GM12874 (cell line): Measurements from ENCODE around the gene FAM193A.

Source experiments
- CTCF ChIP-seq: IDR thresholded peaks from 2 replicates; pipeline ENCODE4 v1.5.1; 2011; ENCODE audit warnings: low read depth, mild to moderate bottlenecking, control low read depth, low read length, moderate library complexity; ENCODE audit not compliant: insufficient read depth

Gene FAM193A

GRCh38 chr4:2624782-2625530 is 88.5 kb downstream of the FAM193A start:
- TF ChIP-seq CTCF, result no peak

DNA sequence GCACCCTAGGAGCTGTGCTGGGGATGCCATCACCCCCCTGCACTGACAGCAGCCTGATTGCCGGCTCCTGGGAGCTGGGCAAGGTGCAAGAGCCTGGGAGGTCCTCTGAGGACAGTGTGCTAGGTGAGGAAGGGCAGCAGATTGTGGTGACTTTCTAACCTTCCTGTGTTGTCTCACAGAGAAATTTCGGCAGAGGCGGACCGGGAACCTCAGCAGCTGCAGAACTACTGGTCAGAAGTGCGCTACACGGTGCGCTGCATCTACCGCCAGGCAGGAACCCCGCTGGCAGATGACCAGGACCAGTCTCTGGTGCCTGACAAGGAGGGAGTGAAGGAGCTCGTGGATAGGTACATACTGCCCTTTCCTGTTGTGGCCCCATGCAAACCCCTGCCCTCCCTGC is 89.8 kb downstream of the FAM193A start:
- no peak for TF ChIP-seq CTCF

GRCh38 chr4:2630556-2631273 is 94.3 kb downstream of the FAM193A start:
- TF ChIP-seq CTCF, result 0 out of 2 replicates have a peak, but pooled peaks have one; percentile 10

DNA sequence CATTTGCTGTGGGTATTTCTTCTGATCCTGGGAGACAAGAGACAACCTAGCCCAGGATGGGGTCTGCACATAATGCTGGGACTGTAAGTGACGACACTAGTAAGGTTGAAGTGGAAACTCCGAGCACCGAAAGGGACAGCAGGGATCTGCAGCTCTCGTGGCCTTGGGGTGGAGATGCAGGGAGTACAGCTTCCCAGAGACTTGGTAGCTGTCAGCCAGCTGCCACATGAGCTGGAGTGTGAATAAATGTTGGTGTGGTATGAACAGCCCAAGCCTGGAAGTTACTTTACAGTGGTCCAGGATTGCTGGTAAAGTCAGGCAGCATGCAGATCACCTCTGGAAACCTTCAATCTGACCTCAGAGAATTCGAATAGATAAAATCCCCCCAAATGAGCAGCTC is 97.6 kb downstream of the FAM193A start:
- no peak for TF ChIP-seq CTCF

DNA sequence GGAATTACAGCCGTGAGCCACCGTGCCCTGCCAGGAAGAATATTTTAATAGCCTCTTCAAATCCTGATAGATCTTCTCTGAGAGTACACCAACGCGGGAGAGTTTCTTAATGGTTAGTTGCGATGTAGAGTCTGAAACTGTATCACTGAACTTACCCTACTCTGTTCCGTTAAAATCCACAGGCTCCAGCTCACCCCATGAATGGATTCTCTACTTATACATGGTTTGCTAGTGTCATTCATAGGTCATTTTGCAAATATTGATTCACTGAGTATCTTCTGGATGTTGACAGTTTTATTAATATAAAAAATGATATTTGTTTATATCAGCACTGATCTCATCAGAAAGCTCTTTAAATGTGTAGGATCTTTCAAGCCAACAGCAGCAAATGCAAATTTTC is 99.9 kb downstream of the FAM193A start:
- TF ChIP-seq CTCF, result no peak

DNA sequence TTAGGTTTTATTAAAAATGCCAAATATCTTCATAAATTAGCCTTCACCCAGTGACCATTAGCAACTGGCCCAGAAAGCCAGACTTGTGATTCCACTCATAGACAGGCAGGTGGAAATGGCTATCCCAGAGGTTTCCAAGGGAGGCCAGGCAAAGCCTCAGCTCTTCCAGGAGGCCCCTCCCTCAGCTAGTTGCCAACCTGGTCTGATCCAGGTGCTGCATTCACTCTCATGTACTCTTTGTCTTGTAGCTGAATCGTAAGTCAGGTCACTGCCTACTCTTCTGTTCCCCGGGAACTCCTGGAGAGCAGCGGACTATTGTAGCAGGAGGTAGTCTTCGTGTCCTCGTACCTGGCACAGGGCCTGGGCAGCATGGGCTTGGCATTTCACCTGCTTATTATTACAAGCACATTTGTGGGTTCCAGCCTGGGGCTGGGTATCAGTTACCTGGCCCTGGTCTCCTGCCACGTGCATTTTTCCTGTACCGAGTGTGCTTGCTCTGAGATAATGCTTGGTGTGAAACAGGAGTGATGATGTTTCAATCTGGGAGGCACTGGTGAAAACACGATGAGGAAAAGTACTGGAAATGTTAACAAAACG is 101.6 kb downstream of the FAM193A start:
- TF ChIP-seq CTCF, result no peak

DNA sequence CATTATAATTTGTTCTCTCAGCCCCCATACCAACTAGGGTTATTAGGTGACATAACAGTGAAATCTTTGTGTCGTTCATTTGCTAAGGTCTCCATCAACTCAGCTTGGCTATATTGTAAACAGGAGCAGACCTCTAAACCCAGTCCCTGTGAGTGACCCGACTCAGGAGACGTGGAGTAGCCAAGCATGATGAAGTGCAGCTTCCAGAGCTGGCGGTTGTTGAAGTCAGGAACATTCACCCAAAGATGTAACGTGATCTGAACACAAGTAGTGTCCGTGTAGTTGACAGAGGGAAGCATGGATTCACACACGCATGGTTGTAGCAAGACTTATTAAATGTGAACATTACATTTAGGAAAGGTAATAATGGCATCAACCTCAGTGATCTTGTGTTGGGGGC is 102.3 kb downstream of the FAM193A start:
- no peak for TF ChIP-seq CTCF
